ENCODE results near the gene MRPL2.
"Not testable (repeated sequence)": the region's sequence is repeated elsewhere in the genome, so short reads cannot be mapped to it uniquely, and the experiment has no call there.

MRPL2 gene

GRCh38 chr6:43081922-43082321, 22.7 kb upstream of the MRPL2 start:
- not testable (repeated sequence) for DNase-seq

GRCh38 chr6:43081043-43081442, 21.8 kb upstream of the MRPL2 start:
- DNase-seq = no peak

GRCh38 chr6:43078691-43079090, 19.5 kb upstream of the MRPL2 start:
- DNase-seq = no peak

- no peak for DNase-seq
Measured at GRCh38 chr6:43077981-43078511, 18.8 kb upstream of the MRPL2 start.

GRCh38 chr6:43077333-43077809, 18.1 kb upstream of the MRPL2 start:
- DNase-seq = no peak

GRCh38 chr6:43076464-43077332, 17.5 kb upstream of the MRPL2 start:
- peak; percentile 46 for DNase-seq

GRCh38 chr6:43075670-43076463, 16.6 kb upstream of the MRPL2 start, which contains the start of gene PTK7:
Gene PTK7, plus strand, starts transcription at chr6:43076314. Its CDS starts 175 bp downstream, at chr6:43076489.
- DNase-seq = peak; percentile 80

- DNase-seq = no peak
Measured at GRCh38 chr6:43074847-43075669, 15.8 kb upstream of the MRPL2 start.

- peak; percentile 65 for DNase-seq
Measured at GRCh38 chr6:43070028-43070632, 10.9 kb upstream of the MRPL2 start.

GRCh38 chr6:43062818-43063217, 3.6 kb upstream of the MRPL2 start:
- DNase-seq = no peak

- DNase-seq = no peak
Measured at GRCh38 chr6:43061861-43062260, 2.6 kb upstream of the MRPL2 start.

- DNase-seq = no peak
Measured at GRCh38 chr6:43060755-43061633, 1.8 kb upstream of the MRPL2 start.

GRCh38 chr6:43060034-43060754, 960 bp upstream of the MRPL2 start:
- DNase-seq = no peak

GRCh38 chr6:43058531-43058930, 703 bp downstream of the MRPL2 start:
- no peak for DNase-seq

- no peak for DNase-seq
Measured at GRCh38 chr6:43055966-43056365, 3.3 kb downstream of the MRPL2 start.

GRCh38 chr6:43054206-43054943, 4.9 kb downstream of the MRPL2 start:
- no peak for DNase-seq

GRCh38 chr6:43053545-43054205, 5.6 kb downstream of the MRPL2 start, which contains the start of gene CUL7:
Gene CUL7, minus strand, starts transcription at chr6:43053851. Its CDS starts 1,063 bp downstream, at chr6:43052788.
- peak; percentile 97 for DNase-seq

- peak; percentile 8 for DNase-seq
Measured at GRCh38 chr6:43052842-43053544, 6.2 kb downstream of the MRPL2 start.

Measured in NCI-H2171 treated with DMSO at 0.1 percent for 48 hours (cell line).